Stimulated activated memory B cell treated with anti-CD40 and anti-IgM and Interleukin-4, amounts not matched to agents 10 μg/mL and 1 μg/mL and 100 μg/mL, for 72 hours (primary cell): ENCODE data around the gene CDA.

Experiments
- ATAC-seq: fragments of 150-1000 bp; cut with Tn5 transposase; 2 replicates; pipeline ENCODE4 v1.10.0; 2021
- H3K27ac Mint-ChIP-seq: one replicate; pipeline ENCODE4 v1.8.0; 2022; ENCODE audit warnings: mild to moderate bottlenecking, mixed read lengths
- H3K27me3 Mint-ChIP-seq: one replicate; pipeline ENCODE4 v1.8.0; 2022; ENCODE audit warnings: mixed read lengths
- H3K36me3 Mint-ChIP-seq: one replicate; pipeline ENCODE4 v1.8.0; 2022; ENCODE audit warnings: mixed read lengths
- H3K4me1 Mint-ChIP-seq: one replicate; pipeline ENCODE4 v1.8.0; 2022; ENCODE audit warnings: mixed read lengths
- H3K4me3 Mint-ChIP-seq: one replicate; pipeline ENCODE4 v1.8.0; 2022; ENCODE audit warnings: mild to moderate bottlenecking, moderate library complexity, mixed read lengths
- H3K9me3 Mint-ChIP-seq: one replicate; pipeline ENCODE4 v1.8.0; 2022; ENCODE audit warnings: mixed read lengths

Gene CDA

GRCh38 chr1:20588634-20589225 lies at the start of gene CDA:
Gene CDA, plus strand, starts transcription at chr1:20589097. Its CDS starts 33 bp downstream, at chr1:20589130.
- H3K27me3 Mint-ChIP-seq: peaks cover 73% of the 10 kb centered on the region
- H3K36me3 Mint-ChIP-seq: no peaks in the 10 kb centered on the region
- H3K9me3 Mint-ChIP-seq: no peaks in the 10 kb centered on the region
- peaks cover 9% of the 10 kb centered on the region for H3K4me1 Mint-ChIP-seq
- peak; percentile 25 for ATAC-seq
- H3K4me3 Mint-ChIP-seq: no peak within 1 kb of the TSS
- H3K27ac Mint-ChIP-seq: no peak within 1 kb of the TSS

- Mint-ChIP-seq H3K4me3 (no peak overlapping the region), H3K4me1 (no peaks in the 10 kb centered on the region), H3K36me3 (no peaks in the 10 kb centered on the region), H3K27ac (no peak overlapping the region), H3K27me3 (peaks cover 59% of the 10 kb centered on the region), H3K9me3 (no peaks in the 10 kb centered on the region)
- no peak for ATAC-seq
Measured at GRCh38 chr1:20540281-20540680, 48.6 kb upstream of the CDA start.

- Mint-ChIP-seq H3K4me1 (peaks cover 10% of the 10 kb centered on the region), H3K9me3 (no peaks in the 10 kb centered on the region), H3K27me3 (peaks cover 70% of the 10 kb centered on the region), H3K4me3 (no peak overlapping the region), H3K36me3 (no peaks in the 10 kb centered on the region), H3K27ac (no peak overlapping the region)
- ATAC-seq: no peak
Measured at GRCh38 chr1:20546637-20547036, 42.3 kb upstream of the CDA start.

GRCh38 chr1:20551161-20551560 lies 37.7 kb upstream of the CDA start:
- Mint-ChIP-seq H3K27me3 (peaks cover 45% of the 10 kb centered on the region), H3K27ac (no peak overlapping the region)

GRCh38 chr1:20551945-20552727 lies 36.8 kb upstream of the CDA start, which contains the start of gene FAM43B:
Gene FAM43B, plus strand, starts transcription at chr1:20552573. Its CDS starts 401 bp downstream, at chr1:20552974.
- Mint-ChIP-seq H3K27ac (no peak within 1 kb of the TSS), H3K4me3 (no peak within 1 kb of the TSS), H3K4me1 (peaks cover 17% of the 10 kb centered on the region), H3K27me3 (peaks cover 36% of the 10 kb centered on the region), H3K9me3 (no peaks in the 10 kb centered on the region), H3K36me3 (no peaks in the 10 kb centered on the region)
- ATAC-seq: no peak

More at GRCh38 chr1:20551161-20551560, 37.7 kb upstream of the CDA start:
- no peaks in the 10 kb centered on the region for H3K9me3 Mint-ChIP-seq
- no peak overlapping the region for H3K4me3 Mint-ChIP-seq
- no peak for ATAC-seq
- no peaks in the 10 kb centered on the region for H3K36me3 Mint-ChIP-seq
- peaks cover 17% of the 10 kb centered on the region for H3K4me1 Mint-ChIP-seq

- Mint-ChIP-seq H3K27ac (no peak overlapping the region), H3K27me3 (peaks cover 30% of the 10 kb centered on the region), H3K4me1 (peaks cover 17% of the 10 kb centered on the region), H3K9me3 (no peaks in the 10 kb centered on the region), H3K4me3 (no peak overlapping the region), H3K36me3 (no peaks in the 10 kb centered on the region)
- ATAC-seq: no peak
Measured at GRCh38 chr1:20552728-20553445, 36.0 kb upstream of the CDA start.

- Mint-ChIP-seq H3K27ac (no peak overlapping the region), H3K4me1 (peaks cover 17% of the 10 kb centered on the region), H3K4me3 (no peak overlapping the region), H3K36me3 (no peaks in the 10 kb centered on the region), H3K27me3 (peaks cover 25% of the 10 kb centered on the region), H3K9me3 (no peaks in the 10 kb centered on the region)
- no peak for ATAC-seq
Measured at GRCh38 chr1:20555025-20555757, 33.7 kb upstream of the CDA start.

GRCh38 chr1:20555758-20556120 lies 33.2 kb upstream of the CDA start:
- no peak overlapping the region for H3K27ac Mint-ChIP-seq
- H3K4me1 Mint-ChIP-seq: peaks cover 15% of the 10 kb centered on the region
- ATAC-seq: no peak

GRCh38 chr1:20558191-20558590 lies 30.7 kb upstream of the CDA start:
- Mint-ChIP-seq H3K4me3 (no peak overlapping the region), H3K36me3 (no peaks in the 10 kb centered on the region), H3K27me3 (peaks cover 32% of the 10 kb centered on the region), H3K4me1 (peaks cover 6% of the 10 kb centered on the region), H3K9me3 (no peaks in the 10 kb centered on the region), H3K27ac (no peak overlapping the region)
- no peak for ATAC-seq

More at GRCh38 chr1:20555758-20556120, 33.2 kb upstream of the CDA start:
- no peak overlapping the region for H3K4me3 Mint-ChIP-seq
- H3K9me3 Mint-ChIP-seq: no peaks in the 10 kb centered on the region
- no peaks in the 10 kb centered on the region for H3K36me3 Mint-ChIP-seq
- H3K27me3 Mint-ChIP-seq: peaks cover 31% of the 10 kb centered on the region

- Mint-ChIP-seq H3K27ac (no peak overlapping the region), H3K4me3 (no peak overlapping the region), H3K9me3 (no peaks in the 10 kb centered on the region), H3K4me1 (no peaks in the 10 kb centered on the region), H3K36me3 (no peaks in the 10 kb centered on the region), H3K27me3 (peaks cover 57% of the 10 kb centered on the region)
- no peak for ATAC-seq
Measured at GRCh38 chr1:20560966-20561365, 27.9 kb upstream of the CDA start.

GRCh38 chr1:20565234-20565633 lies 23.7 kb upstream of the CDA start:
- H3K27me3 Mint-ChIP-seq: peaks cover 88% of the 10 kb centered on the region
- no peaks in the 10 kb centered on the region for H3K36me3 Mint-ChIP-seq
- H3K4me3 Mint-ChIP-seq: no peak overlapping the region
- no peak overlapping the region for H3K27ac Mint-ChIP-seq
- H3K4me1 Mint-ChIP-seq: no peaks in the 10 kb centered on the region
- peaks cover 3% of the 10 kb centered on the region for H3K9me3 Mint-ChIP-seq
- ATAC-seq: no peak

- no peak overlapping the region for H3K4me3 Mint-ChIP-seq
- no peak for ATAC-seq
Measured at GRCh38 chr1:20569523-20570098, 19.3 kb upstream of the CDA start.

GRCh38 chr1:20571427-20571826 lies 17.5 kb upstream of the CDA start:
- no peak for ATAC-seq
- H3K27me3 Mint-ChIP-seq: peaks cover 76% of the 10 kb centered on the region

More at GRCh38 chr1:20569523-20570098, 19.3 kb upstream of the CDA start:
- H3K4me1 Mint-ChIP-seq: peaks cover 7% of the 10 kb centered on the region
- H3K9me3 Mint-ChIP-seq: peaks cover 9% of the 10 kb centered on the region
- peaks cover 81% of the 10 kb centered on the region for H3K27me3 Mint-ChIP-seq
- H3K36me3 Mint-ChIP-seq: no peaks in the 10 kb centered on the region
- no peak overlapping the region for H3K27ac Mint-ChIP-seq

GRCh38 chr1:20573987-20574386 lies 14.9 kb upstream of the CDA start:
- Mint-ChIP-seq H3K27ac (no peak overlapping the region), H3K36me3 (no peaks in the 10 kb centered on the region), H3K9me3 (peaks cover 9% of the 10 kb centered on the region), H3K27me3 (peaks cover 81% of the 10 kb centered on the region), H3K4me1 (peaks cover 7% of the 10 kb centered on the region), H3K4me3 (no peak overlapping the region)
- ATAC-seq: no peak

More at GRCh38 chr1:20571427-20571826, 17.5 kb upstream of the CDA start:
- Mint-ChIP-seq H3K36me3 (no peaks in the 10 kb centered on the region), H3K9me3 (peaks cover 9% of the 10 kb centered on the region), H3K4me1 (peaks cover 7% of the 10 kb centered on the region), H3K4me3 (no peak overlapping the region), H3K27ac (no peak overlapping the region)
